Thoracic aorta (tissue), 2 donors: ENCODE data around the gene PHF1. TPM values are rescaled to one million over a fixed set of nuclear protein-coding genes. Genes with fewer than 3 reads are reported as not detected.
A peak's percentile ranks its signal among the peaks of the same experiment; 100 is the strongest.

Source experiments
- ATAC-seq: fragments of 150-250 bp; one replicate; pipeline ENCODE4 v1.8.0; 2017; ENCODE audit warnings: low read depth; ENCODE audit not compliant: insufficient number of reproducible peaks, low FRiP score
- DNase-seq: peaks from one replicate; pipeline ENCODE4 v3.0.0-alpha.2; 2020; ENCODE audit warnings: low spot score
- H3K27ac ChIP-seq, 2 donors: fragments of 200-600 bp; sonication (generic); 1 replicate in 1 of 2; 2 replicates in 1 of 2; pipeline ENCODE4 v1.5.1; 2016; ENCODE audit warnings: mild to moderate bottlenecking in 2 of 2, moderate library complexity in 2 of 2
- H3K27me3 ChIP-seq: fragments of 200-600 bp; sonication (generic); replicated peaks from 2 replicates; pipeline ENCODE4 v1.6.0; 2016; ENCODE audit warnings: mild to moderate bottlenecking; ENCODE audit not compliant: insufficient read depth
- H3K36me3 ChIP-seq: fragments of 200-600 bp; sonication (generic); one replicate; pipeline ENCODE4 v1.5.1; 2016
- H3K4me1 ChIP-seq, 2 donors: fragments of 200-600 bp; sonication (generic); 1 replicate in 1 of 2; 2 replicates in 1 of 2; pipeline versions ENCODE4 v1.5.1 to v1.6.0; 2016; ENCODE audit warnings: low read depth in 2 of 2, mild to moderate bottlenecking in 1 of 2; ENCODE audit not compliant: control insufficient read depth in 1 of 2
- H3K4me3 ChIP-seq: fragments of 200-600 bp; sonication (generic); 2 replicates; pipeline ENCODE4 v1.5.1; 2016; ENCODE audit warnings: mild to moderate bottlenecking
- H3K9me3 ChIP-seq: fragments of 200-600 bp; sonication (generic); 2 replicates; pipeline ENCODE4 v1.5.1; 2016
- CTCF ChIP-seq: fragments of 200-600 bp; sonication (generic); IDR thresholded peaks from one replicate; pipeline ENCODE4 v1.5.1; 2019; ENCODE audit warnings: antibody characterized with exemption
- total RNA-seq, 2 donors: library from RNA; depleted of rRNA; stranded (reverse); fragments of >200 nt; gene quantifications; one replicate each; pipeline versions ENCODE4 v1.1.0 to v1.2.3, GENCODE V29; 2016

Gene PHF1
- total RNA-seq, 2 donors from 2014 or later: 82.0 to 104 TPM

- no peak for TF ChIP-seq CTCF
- Histone ChIP-seq H3K27ac (peak overlapping the region; percentile 66 to 86), H3K27me3 (no peaks in the 10 kb centered on the region), H3K4me3 (peak overlapping the region; percentile 69), H3K4me1 (peaks cover 24 to 44% of the 10 kb centered on the region in 2 donors), H3K9me3 (no peaks in the 10 kb centered on the region), H3K36me3 (no peaks in the 10 kb centered on the region)
- ATAC-seq: no peak
- no peak for DNase-seq
Observed at GRCh38 chr6:33424855-33425667, 14.2 kb downstream of the PHF1 start.

- Histone ChIP-seq H3K27me3 (no peaks in the 10 kb centered on the region), H3K4me1 (peaks cover 24 to 49% of the 10 kb centered on the region in 2 donors), H3K4me3 (peak overlapping the region; percentile 69), H3K9me3 (no peaks in the 10 kb centered on the region), H3K36me3 (no peaks in the 10 kb centered on the region), H3K27ac (peak overlapping the region; percentile 66 to 86)
- peak; percentile 75 for ATAC-seq
- peak; percentile 53 for TF ChIP-seq CTCF
- peak; percentile 64 for DNase-seq
Observed at GRCh38 chr6:33425668-33426577, 15.1 kb downstream of the PHF1 start.

GRCh38 chr6:33426590-33427511, 16.0 kb downstream of the PHF1 start:
- TF ChIP-seq CTCF: no peak
- Histone ChIP-seq H3K9me3 (no peaks in the 10 kb centered on the region), H3K4me3 (peak overlapping the region; percentile 69), H3K27me3 (no peaks in the 10 kb centered on the region), H3K36me3 (no peaks in the 10 kb centered on the region), H3K4me1 (peaks cover 24 to 59% of the 10 kb centered on the region in 2 donors), H3K27ac (peak overlapping the region; percentile 66 to 86)
- ATAC-seq: no peak
- no peak for DNase-seq

GRCh38 chr6:33427585-33428223, 16.9 kb downstream of the PHF1 start:
- Histone ChIP-seq H3K4me1 (peaks cover 24 to 62% of the 10 kb centered on the region in 2 donors), H3K4me3 (peak overlapping the region; percentile 69), H3K27me3 (no peaks in the 10 kb centered on the region)

More at GRCh38 chr6:33427585-33428223, 16.9 kb downstream of the PHF1 start:
- DNase-seq (no peak), ATAC-seq (no peak)
- Histone ChIP-seq H3K36me3 (no peaks in the 10 kb centered on the region), H3K27ac (peak overlapping the region in 1 of 2 donors; percentile 54), H3K9me3 (no peaks in the 10 kb centered on the region)
- TF ChIP-seq CTCF: no peak
